Esophagus squamous epithelium (tissue), 4 donors: ENCODE results near the gene ZFAND3.

Source experiments
- CTCF ChIP-seq, 6 experiments: fragments of 450-650 bp in 4 of 6; fragments of 200-600 bp in 2 of 6; sonication (generic) in 2 of 6; IDR thresholded peaks; one replicate each; pipeline ENCODE4 v1.5.1; 2016 to 2019; ENCODE audit warnings: antibody characterized with exemption in 6 of 6, mild to moderate bottlenecking in 4 of 6, moderate library complexity in 4 of 6
- POLR2A ChIP-seq, 4 donors: fragments of 450-650 bp; IDR thresholded peaks; one replicate each; pipeline ENCODE4 v1.6.1; 2017; ENCODE audit warnings: antibody characterized with exemption in 4 of 4, mild to moderate bottlenecking in 4 of 4, moderate library complexity in 3 of 4

GRCh38 chr6:37938909-37939308, 119.4 kb downstream of the ZFAND3 start:
- no peak for TF ChIP-seq CTCF (IDR thresholded peaks at IDR 0.05)
- TF ChIP-seq POLR2A (IDR thresholded peaks at IDR 0.05) = no peak
